C4-2B (cell line): Measurements from ENCODE around the gene GRN.

ENCODE experiments used
- CTCF ChIP-seq: fragments of 450-650 bp; conservative IDR thresholded peaks from 2 replicates; pipeline ENCODE4 v1.5.1; 2017; ENCODE audit warnings: mild to moderate bottlenecking
- ZFX ChIP-seq: fragments of 450-650 bp; IDR thresholded peaks from 2 replicates; pipeline ENCODE4 v1.6.1; 2017

GRCh38 chr17:44310188-44310587 lies 34.9 kb upstream of the GRN start:
- no peak for TF ChIP-seq CTCF
- no peak for TF ChIP-seq ZFX
